Activated T-helper 9 cell treated with anti-CD3 and anti-CD28 coated beads, Interleukin-2, amount 50 U/mL, for 16 hours (primary cell): ENCODE data around the gene MAB21L4.

Experiments
- DNase-seq: peaks from one replicate; pipeline ENCODE4 v3.0.0-alpha.2; 2020; ENCODE audit warnings: low read depth

Gene MAB21L4

DNA sequence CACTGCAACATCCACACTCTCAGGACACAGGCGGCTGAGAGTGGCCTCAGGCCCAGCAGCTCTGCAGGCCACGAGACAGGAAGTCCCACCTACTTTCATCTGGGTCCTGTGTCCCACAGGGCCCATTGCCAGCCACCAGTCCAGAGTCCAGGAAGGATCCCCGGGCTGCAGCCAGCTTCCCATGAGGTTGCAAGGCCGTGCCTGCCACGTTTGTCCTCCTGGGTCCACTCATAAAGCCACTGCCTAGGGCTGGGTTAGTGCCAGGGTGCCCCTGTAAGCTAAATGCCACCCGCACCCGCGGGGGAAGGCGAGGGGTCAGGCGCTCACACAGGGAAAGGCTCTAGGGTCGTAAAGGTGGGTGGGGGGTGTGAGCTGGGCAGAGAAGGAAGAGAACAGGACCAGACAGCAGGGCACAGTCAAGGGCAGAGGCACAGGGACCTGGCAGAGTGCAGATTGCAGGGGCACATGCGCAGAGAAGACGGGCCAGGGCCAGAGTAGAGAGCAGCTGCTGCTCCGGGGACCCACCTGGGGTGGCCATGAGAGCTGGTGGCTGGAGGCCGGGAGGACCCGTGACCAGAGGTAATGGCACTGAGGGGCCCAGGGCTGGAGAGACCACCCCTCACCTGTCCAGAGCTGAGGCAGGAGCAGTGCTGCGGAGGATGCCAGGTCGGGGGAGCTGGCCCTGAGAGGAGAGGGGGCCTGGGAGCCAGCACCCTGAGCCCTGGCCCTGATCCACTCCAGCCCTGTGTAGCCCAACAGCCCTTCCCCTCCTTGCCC lies 19.3 kb downstream of the MAB21L4 start:
- DNase-seq: no peak

DNA sequence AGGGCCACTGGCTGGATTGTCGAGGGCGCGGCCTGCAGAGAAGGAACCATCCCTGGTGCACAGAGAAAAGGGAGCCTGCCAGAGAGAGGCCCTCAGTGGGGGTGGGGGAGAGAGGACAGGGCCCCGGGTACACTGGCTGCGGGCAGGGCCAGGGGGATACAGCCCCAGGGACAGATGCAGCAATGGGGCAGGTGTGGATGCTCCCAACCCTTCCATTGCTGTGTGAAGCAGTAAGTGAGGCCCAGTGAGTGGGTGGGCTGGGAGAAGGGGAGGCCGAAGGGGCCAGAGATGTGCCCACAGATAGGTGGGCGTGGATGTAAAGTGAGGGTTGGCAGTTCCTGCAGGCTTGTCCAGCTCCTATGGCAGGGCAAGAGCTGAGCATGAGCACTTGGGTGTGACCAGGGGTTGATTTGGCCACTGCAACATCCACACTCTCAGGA lies 19.9 kb downstream of the MAB21L4 start:
- no peak for DNase-seq

DNA sequence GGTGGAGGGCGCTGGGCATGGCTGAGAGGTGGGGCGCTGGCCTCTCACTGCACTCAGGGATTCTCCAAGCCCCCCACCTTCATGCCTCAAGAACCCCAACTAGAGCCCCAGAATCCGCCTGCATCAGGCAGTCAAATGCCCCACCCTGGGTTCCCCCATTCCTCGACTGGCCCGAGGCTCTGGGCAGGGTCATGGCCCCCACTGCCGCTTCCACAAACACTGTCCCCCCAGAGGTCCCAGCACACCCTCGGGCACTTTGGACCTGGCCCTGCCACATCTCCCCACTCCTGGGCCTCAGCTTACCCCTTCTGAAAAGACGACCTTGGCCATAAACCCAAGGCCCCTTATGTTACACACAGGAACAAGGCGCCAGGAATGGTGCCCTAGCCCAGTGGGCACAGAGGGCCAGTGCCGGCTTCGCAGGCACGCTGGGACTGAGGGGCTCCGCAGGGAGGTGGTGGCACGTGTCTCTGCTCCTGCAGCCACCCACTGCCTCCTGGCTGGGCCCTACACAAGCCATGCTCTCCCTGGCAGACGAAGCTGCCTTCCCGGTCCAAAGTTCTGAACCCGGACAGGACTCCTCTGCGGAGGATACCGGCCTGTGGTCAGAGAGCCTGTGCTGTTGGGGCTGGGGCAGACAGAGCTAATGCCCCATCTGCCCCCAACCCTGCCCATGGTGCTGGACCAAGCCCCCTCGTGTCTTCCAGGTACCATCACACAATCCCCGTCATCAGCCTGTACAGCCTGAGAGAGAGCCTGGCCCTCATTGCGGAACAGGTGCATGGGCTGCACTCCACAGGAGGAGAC lies 20.5 kb downstream of the MAB21L4 start:
- no peak for DNase-seq

DNA sequence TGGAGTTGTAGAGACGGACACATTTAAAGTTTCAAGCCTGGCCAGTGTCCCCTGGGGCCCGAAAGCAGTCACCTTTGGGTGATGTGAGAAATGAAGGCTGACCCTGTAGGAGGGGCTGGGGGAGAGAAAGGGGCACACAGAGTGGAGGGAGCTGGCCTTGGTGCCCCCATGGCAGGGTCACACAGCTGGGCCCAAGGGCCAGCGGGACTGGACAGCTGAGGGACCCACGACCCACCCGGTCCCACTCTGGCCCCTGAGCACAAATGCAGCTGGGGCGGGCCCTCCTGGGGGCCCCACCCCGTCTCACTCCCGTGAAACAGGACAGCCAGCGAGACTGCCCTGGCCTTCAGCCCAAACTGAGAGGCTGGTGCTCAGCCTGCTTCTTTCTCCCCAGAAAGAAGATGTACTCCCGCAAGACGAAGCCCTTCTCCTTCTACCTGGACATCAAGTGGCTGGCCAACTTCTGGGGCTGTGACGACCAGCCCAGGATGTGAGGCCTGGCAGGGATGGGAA lies 21.2 kb downstream of the MAB21L4 start:
- no peak for DNase-seq

DNA sequence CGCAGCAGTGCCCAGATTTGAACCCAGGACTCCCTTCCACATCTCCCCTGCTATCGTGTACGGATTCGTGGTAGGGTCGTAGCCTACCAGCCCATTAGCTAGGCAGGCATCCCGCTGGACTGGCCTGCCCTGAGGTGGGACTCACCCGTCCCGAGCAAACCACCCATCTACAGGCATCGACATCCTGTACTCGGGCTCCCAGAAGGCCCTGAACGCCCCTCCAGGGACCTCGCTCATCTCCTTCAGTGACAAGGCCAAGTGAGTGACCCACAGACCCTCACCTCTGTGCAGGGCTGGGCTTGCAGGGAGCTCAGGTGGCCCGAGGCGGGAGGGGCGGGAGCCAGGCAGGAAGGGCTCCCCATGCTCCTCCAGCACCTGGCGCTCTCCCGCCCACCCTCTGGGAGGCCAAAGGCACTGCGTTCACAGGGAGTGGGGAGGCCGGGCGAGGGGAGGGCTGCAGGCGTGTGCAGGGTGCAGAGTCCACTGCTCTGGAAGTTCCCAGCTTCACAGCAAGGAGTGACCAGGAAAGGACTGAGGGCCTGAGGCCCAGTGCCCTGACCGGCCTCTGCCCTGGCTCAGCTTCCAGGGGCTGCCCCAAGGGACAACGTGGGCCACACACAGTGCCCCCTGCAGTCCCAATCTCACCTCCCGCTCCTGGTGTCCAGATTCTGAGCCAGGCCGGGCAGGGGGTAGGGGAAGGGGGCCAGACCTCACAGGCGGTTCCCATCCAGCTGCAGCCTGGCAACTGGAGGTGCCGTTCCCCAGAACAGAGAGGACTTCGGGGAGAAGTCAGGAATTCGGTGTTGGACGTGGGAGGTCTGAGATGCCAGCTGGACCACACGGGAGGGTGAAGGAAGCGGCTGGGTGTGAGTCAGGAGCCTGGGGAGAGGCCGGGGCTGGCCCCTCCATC lies 21.9 kb downstream of the MAB21L4 start:
- no peak for DNase-seq

DNA sequence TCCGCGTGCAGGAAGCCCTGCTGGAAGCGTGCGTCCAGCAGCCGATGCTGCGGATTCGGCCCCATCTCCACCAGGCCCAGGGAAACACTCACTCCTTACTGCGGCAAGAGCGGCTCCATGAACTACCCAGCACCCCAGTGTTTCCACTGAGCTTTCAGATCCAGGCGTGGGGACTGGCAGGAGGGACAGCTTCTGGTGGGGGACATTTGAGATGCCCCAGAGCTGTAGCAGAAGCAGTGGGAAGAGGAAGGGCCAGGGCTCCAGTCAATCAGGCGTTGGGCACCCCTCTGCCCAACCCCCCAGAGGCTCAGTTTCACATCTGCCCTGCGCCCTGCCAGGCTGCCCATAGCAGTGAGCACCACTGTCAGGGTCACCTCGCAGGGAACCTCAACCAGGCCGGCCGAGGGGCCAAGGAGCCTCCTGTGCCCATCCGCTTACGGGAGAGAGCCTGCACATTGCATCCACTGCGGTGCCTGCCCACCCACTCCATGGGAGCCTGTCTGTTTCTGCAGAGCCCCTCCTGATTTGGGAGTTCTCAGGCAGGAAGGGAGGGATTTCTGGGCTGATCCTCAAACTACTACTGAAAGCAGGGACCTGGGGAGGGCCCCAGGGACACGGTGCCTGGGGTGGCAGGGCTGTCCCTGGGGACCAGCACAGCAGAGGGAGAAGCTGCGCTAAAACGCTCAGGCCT lies 22.7 kb downstream of the MAB21L4 start:
- DNase-seq: no peak

DNA sequence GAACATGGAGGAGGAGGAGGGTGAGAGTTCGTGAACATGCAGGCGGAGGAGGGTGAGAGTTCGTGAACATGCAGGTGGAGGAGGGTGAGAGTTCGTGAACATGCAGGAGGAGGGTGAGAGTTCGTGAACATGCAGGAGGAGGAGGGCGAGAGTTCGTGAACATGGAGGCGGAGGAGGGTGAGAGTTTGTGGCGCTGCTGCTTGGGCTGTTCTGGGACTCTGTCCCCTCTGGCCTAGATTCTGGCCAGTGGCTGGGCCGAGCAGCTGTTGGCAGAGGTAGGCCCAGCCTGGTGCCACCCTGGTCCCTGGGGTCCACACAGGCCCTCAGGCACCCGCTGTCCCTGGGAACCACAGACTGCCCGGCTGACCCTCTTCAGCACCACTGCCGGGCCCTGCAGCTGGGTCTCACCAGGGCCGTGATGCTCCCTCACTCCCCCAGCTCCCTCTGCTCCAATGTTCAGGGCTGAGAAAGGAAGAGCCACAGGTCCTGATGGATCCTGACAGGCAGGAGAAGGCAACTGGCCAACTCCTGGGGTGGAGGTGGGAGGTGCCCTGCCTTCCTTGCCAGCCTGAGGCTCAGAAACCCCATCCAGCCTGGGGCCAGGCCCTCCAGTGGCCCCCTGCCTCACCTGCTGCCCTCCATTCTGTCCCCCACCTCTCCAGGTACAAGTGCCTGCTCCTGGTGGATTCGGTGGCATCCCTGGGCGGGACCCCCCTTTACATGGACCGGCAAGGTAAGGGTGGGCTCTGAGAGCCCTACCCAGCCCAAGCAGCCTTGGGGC lies 23.4 kb downstream of the MAB21L4 start:
- DNase-seq: no peak

DNA sequence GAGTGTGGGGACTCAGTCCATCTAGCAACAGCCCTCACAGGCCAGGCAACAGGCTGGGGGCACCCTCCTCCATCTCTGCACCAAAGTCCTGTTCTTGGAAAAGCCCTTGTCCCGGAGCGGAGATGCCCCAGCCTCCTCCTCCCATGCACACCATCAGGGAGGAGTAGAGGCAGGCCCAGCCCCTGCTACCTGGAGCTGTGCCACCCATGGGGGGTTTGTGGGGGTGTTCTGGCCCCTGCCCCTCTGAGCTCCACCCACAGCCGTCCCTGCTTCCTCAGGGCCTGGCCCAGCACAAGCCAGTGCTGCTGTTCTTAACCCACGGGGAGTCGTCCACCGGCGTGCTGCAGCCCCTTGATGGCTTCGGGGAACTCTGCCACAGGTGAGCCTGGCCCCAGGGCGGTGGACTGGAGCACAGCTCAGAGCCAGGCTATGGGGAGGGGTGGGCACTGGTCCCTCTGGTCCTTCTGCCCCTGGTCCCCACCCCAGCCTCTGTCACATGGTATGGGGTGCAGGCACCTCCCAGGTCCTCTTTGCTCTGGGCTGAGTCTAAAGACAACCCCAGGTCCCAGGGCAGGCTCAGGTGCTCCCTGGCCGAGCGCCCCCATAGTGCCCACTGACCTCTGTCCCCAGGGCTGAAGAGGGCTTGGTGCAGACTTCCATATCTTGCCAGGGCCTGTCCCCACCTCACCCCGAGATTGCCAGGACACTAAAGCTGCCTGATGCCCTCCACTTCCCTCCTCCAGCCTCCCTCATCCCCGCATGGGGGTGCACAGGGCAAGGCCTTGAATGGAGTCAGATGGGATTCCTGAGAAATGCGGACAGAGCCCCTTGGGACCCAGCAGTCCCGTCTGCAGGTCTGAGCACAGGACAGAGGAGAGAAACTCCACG lies 24.6 kb downstream of the MAB21L4 start:
- no peak for DNase-seq

DNA sequence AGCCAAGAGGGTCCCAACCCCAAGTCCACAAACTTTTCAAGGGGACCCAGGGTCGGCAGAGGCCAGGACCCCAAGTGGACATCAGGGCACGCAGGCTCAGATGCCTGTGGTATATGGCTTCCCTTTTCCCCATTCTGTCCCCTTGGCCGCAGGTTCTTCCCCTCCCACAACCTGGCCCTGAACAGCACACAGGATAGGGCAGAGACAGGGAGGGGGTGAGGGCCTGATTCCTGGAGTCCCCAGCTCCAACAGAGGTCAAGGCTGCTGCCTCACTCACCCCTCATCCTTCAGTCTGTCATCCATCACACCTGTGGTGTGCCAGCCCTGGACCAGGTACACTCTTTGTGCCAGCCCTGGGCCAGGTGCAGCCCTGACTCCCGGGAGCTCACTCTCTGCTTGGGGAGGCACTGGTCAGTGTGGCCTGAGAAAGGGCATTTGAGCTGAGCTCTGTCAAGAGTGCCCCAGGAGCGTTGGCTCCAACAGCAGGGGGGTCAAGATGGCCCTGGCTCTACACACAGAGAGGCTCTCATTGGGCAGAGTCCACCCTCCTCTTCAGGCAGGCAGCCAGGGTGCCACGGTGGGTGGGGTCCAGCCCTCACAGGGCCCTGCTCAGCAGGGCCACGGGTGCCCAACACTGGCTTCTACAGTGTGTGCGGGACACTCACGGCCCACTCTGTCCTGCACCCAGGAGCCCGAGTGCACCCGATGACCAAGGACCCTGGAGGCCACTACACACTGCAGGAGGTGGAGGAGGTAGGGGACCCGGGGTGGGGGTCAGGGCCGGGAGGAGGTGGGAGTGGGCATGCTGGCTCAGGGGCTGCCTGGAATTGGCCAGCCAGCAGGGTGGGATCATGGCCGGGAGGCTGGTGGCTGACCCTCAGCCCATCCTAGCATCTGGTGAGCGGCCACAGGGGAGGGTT lies 25.7 kb downstream of the MAB21L4 start:
- DNase-seq: no peak

DNA sequence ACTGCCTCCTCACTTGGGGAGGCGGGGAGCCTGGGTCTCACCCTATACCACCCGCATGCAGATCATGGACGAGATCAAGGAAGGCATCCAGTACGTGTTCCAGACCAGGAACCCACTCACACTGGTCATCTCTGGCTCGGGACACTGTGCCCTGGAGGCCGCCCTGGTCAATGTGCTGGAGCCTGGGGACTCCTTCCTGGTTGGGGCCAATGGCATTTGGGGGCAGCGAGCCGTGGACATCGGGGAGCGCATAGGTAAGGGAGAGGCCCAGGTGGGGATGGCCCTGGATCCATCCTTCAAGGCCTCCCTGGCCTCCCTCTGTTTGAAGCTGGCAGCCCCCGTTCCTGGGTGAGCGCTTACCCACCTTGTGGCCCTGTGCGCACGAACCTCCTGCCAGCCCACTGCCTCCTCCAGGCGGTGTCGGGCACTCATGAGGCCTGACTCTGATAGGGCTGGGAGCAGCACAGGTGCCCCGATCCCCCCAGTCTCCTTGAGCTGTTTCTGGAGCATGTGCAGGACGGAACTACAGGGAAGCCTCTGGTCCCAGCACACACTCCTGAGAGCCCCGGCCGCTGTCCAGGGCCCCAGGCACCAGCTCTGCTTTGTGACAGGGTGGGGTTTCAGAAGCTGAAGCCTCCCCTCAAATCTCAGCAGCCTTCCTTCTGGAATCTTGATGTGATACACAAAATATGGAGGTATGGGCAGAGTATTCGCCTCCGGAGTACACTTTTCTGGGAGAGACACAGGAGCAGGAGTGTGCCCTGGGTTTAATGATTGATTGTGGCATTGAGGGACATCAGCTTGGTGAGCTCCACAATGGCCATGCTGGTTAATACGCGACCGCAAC lies 26.6 kb downstream of the MAB21L4 start:
- no peak for DNase-seq

DNA sequence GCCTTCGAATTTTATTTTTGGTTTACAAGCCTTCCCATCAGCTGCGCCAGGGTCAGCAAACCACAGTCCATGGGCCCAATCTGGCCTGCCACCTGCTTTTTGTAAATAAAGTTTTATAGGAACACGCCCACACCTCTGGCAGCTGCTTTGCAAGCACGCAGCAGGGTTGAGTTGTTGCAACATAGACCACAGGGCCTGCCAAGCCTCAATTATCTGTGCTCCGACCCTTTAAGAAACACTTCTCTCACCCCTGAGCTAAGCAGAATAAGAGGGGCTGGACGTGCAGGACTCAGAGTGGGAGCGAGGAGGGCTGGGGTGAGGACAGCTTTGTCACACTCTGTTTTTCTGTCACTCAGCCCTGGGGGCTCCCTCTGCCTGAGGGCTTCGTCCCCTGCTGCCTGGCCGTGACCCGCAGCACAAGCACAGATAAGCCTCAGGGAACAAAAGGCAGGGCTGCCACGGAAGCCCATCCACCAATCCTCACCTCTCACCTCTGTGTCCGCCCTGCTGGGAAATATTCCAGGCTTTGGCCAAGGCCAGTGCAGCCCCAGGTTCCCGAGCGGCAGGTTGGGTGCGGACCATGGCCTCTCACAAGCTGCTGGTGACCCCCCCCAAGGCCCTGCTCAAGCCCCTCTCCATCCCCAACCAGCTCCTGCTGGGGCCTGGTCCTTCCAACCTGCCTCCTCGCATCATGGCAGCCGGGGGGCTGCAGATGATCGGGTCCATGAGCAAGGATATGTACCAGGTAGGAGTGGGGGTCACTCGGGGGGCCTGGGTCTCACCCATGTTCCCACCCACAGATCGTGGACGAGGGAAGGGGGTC lies 27.5 kb downstream of the MAB21L4 start, which contains the start of gene AGXT:
Gene AGXT, plus strand, starts transcription at position 539 of the 823 bp plus-strand sequence. Its CDS starts 42 bp downstream, at position 581.
- DNase-seq: no peak

DNA sequence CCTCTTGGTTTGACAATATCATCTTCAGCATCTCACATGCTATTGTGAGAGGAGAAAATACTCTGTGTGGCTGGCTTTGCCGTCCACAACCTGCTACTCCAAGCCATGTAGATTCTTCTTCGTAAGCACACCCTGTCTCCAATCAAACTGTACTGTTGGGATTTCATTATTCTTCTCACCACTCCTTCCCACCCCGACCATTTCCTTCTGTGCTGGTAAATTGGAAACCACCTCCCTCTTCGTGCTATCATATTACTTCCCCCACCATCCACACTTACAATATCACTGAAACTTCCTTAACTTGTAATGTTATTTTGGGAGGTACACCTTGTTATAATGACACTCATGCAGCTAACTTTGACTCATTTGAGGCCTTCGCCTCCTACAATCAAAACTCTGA lies 30.6 kb downstream of the MAB21L4 start:
- DNase-seq: no peak

DNA sequence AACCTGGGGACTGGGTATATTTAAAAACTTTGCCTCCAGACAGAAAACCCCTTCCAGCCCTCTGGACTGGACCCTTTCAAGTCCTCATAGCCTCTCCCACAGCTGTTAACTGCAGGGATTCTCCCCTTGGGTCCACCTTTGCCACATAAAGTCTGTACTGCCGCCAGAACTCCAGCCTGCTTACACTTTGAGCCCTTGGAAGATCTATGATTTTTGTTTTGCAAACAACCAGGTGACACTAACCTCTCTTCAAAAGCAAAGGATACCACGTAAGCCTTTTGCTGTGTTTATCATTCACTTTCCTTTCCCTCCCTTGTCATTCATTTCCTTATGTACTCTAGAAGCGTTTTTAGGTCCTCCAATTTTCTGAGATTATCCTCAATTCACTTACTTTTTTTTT lies 31.5 kb downstream of the MAB21L4 start:
- no peak for DNase-seq

DNA sequence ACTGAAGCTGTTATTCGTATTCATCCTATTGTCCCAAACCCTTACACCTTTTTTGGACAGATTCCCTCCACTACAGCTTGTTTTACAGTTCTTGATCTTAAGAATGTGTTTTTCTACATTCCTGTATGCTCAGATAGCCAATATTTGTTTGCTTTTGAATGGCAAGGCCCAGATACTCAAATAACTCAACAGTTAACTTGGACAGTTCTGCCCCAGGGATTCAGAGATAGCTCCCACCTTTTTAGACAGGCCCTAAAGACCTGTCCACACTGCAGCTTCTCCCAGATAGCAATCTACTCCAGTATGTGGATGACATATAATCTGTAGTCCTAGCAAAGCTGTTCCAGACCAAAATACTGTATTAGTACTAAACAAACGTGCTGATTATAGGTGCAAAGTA lies 34.4 kb downstream of the MAB21L4 start:
- DNase-seq: no peak

DNA sequence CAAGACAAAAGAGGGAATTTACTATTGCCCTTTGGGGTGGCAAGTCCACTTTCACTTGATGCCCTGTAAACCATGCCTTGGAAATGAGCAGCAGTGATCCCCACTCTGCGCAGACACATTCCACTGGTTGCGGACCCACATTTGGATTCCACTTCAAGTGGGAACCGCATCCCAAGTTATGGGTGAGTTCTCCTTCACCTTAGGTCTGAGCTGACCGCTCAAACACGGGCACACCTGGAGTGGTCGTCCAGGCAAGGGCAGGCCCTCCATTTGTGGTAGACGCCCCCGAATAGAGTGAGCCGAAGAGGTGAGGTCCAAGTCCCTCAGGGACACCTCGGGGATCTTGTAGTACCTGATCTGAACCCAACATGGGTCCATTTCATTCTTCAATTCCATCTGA lies 37.1 kb downstream of the MAB21L4 start:
- no peak for DNase-seq

DNA sequence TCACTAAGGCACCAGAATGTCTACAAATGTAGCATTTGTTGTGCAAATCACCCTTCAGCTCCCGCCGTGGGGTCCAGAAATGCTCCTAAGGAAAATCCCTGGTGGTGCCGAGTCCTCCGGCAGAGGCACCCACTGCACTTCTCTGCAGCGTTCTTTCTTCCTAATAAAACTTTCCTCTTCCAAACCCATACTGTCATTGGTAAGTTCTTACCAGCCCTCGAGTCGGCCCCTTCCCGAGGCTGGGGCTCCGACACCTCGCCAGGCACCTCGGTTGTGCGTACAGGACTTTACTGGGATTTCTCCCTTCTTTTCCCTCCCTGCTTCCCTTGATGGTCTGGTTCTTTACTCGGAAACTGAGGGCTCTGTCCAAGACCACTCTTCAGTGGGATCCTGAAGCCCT lies 37.6 kb downstream of the MAB21L4 start:
- DNase-seq: no peak
